Body of pancreas (tissue), 4 donors: ENCODE measurements around the gene WBP1L.

ENCODE experiments used
- POLR2A ChIP-seq, 3 donors: fragments of 450-650 bp; IDR thresholded peaks; one replicate each; pipeline ENCODE4 v1.6.1; 2016; ENCODE audit warnings: antibody characterized with exemption in 3 of 3, mild to moderate bottlenecking in 2 of 3
- TF ChIP-seq, protein P1 (sequence below), 7 experiments: fragments of 450-650 bp in 4 of 7; fragments of 200-600 bp in 3 of 7; sonication (generic) in 3 of 7; IDR thresholded peaks; one replicate each; pipeline ENCODE4 v1.5.1; 2016 to 2019; ENCODE audit warnings: antibody characterized with exemption in 7 of 7

DNA sequence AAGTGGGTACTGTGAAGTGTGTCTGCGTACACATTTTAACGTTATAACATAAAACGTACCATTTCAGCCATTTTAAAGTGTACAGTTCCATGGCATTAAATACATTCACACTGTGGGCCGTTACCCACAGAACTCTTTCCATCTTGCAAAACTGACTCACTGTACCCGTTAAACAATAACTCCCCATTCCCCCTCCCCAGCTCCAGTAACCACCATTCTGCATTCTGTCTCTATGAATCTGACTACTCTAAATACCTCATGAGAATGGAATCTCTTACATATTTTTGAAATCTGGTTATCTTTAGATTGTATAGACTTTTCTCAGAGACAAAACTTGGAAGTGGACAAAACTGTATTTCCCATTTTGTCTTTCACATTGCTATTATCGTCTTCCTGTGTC, 38.8 kb upstream of the WBP1L start:
- TF ChIP-seq, protein P1, sequence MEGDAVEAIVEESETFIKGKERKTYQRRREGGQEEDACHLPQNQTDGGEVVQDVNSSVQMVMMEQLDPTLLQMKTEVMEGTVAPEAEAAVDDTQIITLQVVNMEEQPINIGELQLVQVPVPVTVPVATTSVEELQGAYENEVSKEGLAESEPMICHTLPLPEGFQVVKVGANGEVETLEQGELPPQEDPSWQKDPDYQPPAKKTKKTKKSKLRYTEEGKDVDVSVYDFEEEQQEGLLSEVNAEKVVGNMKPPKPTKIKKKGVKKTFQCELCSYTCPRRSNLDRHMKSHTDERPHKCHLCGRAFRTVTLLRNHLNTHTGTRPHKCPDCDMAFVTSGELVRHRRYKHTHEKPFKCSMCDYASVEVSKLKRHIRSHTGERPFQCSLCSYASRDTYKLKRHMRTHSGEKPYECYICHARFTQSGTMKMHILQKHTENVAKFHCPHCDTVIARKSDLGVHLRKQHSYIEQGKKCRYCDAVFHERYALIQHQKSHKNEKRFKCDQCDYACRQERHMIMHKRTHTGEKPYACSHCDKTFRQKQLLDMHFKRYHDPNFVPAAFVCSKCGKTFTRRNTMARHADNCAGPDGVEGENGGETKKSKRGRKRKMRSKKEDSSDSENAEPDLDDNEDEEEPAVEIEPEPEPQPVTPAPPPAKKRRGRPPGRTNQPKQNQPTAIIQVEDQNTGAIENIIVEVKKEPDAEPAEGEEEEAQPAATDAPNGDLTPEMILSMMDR (IDR thresholded peaks at IDR 0.05): no peak
- no peak for TF ChIP-seq POLR2A (IDR thresholded peaks at IDR 0.05)
